DMS53 (cell line): ENCODE measurements around the gene OGFR.

ENCODE experiments used
- DNase-seq: peaks from one replicate; lab custom pipeline; 2025; lab: John Stamatoyannopoulos, UW

OGFR gene

DNA sequence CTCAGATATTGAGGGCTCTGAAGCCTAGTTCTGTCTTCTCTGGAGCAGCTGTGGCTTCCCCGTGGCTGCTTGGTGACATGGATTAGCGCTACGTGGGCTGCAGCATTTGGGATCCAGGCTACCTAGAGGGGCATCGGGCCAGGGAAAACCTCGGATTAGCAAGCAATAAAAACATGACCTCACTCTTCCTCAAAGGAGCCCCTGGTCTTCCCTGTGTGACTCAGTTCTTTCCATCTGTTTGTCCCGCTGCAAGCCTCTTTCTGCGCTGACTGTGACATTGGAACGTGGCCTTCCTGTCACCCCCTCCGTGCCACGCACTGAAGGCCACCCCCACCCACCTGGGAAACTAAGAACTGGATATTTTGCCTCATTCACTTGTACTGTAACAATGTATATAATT is 4.8 kb upstream of the OGFR start:
- DNase-seq, result no peak

GRCh38 chr20:62800314-62801259 is 4.0 kb upstream of the OGFR start:
- DNase-seq, result no peak

- no peak for DNase-seq
These were observed 3.2 kb upstream of the OGFR start for GRCh38 chr20:62801284-62802010.

DNA sequence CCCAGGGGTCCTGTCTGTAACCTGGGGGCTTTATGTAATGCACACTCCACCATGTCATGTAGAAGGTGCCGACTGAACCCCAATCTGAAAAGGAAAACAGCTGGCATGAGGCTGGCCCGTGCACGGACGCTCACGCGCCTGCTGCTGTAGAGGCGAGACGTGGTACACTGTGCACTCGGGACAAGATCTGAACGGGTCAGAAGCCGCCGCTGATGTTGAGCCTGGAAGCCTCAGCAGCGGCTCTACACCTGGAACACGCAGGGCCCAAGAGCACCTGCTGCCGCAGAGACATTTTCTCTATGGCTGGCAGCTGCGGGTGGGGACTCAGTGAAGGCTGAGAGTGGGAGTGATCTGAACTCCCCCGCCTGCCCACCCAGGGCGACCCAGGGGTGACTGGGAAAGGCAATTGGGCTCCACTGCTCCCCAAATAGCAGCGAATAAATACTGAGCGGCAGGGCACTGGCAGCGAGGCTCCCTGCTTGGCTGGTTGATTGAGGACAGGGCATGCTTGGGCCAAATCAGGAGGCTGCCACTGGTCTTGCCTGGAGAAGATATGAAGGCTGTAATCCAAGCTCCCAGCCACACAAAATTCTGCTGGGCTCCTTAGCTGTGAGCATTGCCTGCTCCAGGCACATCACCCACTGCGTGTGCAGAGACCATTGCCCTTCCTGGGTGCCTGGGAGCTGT is 2.5 kb upstream of the OGFR start:
- DNase-seq, result no peak

DNA sequence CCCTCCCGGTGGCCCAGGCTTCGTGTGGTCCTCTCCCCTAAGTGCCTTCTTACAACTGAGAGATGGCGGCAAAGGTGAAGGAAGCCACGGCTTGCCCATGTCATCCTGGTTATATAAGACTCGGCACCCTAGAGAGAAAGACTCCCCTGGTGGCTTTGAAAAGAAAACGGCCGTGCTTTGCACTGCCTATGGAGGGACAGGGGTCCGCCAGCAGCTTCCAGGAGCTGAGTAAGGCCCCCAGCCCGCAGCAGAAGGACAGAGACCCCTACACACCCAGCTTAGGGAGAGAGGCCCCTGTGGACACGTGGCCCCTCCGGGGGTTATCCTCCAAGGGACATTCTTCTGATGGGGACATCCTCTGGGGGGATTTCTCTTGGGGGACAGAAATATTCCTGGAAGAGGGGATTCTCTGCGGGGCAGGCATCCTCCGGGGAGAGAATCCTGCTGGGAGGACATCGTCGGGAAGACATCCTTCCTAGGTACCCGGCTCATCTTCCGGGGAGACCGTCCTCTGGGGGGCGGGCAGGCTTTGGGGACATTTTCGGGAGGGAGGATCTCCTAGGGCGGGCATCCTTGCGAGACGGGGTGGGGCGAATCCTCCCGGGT is 511 bp upstream of the OGFR start:
- DNase-seq, result no peak

DNA sequence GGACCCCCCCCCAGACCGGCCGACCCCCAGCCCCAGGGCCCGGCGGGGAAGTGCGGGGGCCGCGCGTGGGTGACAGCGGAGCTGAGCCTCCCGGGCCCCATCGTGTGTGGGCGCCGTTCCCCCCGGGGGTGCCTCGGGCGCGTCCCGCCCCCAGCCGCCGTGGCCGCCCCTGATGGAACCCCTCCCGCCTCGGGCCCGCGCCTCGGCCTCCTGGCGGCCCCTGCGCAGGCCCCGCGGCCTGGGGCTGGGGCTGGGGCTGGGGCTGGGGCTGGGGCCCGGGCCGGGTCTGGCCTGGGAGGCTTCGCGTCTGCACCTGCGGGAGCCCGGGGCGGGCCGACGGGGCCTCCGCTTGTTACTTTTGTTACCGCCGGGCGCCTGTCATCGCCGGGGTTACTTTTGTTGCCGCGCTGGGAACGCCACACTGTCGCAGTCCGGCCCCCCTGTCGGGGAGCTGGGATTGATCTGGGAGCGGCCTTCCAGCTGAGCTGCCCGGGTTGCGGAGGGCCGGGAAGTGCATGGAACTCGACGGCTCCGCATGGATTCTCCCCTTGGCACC is 598 bp downstream of the OGFR start:
- peak; percentile 56 for DNase-seq

- no peak for DNase-seq
These were observed 1.2 kb downstream of the OGFR start for GRCh38 chr20:62805711-62806382.

GRCh38 chr20:62806383-62807050 is 1.9 kb downstream of the OGFR start:
- DNase-seq, result no peak

GRCh38 chr20:62807444-62808210 is 3.0 kb downstream of the OGFR start:
- no peak for DNase-seq

GRCh38 chr20:62808211-62808865 is 3.7 kb downstream of the OGFR start:
- DNase-seq, result peak; percentile 72

DNA sequence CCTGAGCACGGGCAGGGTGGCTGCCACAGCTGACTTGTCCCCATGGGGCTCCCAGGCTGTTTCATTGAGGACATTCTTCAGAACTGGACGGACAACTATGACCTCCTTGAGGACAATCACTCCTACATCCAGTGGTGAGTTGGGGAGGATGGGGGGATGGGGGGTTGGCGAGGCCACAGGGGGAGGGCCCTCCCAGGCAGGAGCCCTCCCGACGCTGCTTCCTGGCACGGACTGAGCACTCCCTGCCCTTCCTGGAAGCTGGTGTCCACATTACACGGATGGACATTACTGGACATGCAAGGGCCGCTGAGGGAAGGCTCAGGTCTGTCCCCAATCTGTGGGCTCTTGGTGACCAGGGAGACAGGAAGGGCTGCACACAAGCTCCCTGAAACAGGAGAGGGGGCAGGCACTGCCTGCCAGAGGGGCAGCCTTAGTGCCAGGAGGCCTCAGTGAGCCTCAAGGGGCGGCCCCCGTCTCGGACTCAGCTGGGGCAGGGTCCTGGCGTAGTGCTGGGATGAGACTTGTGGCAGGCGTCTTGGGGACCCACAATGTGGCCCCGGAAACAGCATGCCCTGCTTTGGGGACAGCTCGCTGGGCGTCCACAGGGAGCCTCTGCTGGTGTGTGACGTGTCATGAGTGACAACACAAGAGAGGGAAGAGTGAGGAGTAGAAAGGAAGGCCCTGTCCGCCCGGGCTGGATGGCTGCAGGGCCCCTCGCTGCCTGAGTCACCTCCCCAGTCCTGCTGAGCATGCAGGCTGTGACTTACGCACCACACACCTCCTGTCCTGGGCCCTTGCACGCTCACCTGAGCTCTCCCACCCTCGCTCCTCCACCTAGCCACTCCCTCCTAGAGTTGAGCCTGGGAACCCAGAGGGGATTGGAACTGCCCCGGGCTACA is 5.1 kb downstream of the OGFR start:
- DNase-seq, result no peak

DNA sequence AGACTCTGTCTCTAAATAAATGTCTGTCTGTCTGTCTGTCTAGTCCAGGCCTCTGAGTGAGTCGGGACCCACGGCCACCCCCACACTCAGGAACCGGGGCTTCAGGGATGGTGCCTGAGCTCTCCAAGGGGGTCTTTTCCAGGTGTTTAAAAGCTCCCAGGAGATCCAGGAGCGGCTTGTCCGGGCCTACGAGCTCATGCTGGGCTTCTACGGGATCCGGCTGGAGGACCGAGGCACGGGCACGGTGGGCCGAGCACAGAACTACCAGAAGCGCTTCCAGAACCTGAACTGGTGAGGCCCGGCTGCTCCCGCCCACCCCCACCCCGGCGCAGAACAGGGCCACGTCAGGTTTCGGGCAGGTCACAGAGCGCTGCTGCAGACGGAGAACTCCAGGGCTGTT is 6.7 kb downstream of the OGFR start:
- DNase-seq, result no peak

DNA sequence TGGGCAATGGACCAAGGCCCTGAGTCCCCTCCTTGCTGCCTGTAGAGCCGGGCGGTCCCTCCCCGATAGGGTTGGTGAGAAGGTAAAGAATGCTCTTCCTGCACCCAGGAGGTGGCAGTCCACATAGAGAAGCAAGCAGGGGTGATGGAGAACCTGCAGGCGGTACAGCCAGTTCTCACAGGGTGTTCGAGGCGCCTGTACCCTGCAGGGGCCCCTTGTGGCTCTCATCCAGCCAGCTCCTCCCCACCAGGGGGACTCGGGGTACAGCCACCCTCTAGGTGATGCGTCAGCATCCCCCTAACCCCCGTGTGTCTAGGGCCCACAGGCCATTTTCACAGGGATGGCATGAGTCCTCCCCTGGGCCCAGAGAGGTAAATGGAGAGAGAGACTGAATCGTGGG is 7.1 kb downstream of the OGFR start:
- DNase-seq, result no peak

GRCh38 chr20:62812181-62812906 is 7.7 kb downstream of the OGFR start:
- DNase-seq, result no peak

GRCh38 chr20:62812907-62813200 is 8.2 kb downstream of the OGFR start:
- DNase-seq, result no peak

- no peak for DNase-seq
These were observed 9.0 kb downstream of the OGFR start for GRCh38 chr20:62813588-62813987.

DNA sequence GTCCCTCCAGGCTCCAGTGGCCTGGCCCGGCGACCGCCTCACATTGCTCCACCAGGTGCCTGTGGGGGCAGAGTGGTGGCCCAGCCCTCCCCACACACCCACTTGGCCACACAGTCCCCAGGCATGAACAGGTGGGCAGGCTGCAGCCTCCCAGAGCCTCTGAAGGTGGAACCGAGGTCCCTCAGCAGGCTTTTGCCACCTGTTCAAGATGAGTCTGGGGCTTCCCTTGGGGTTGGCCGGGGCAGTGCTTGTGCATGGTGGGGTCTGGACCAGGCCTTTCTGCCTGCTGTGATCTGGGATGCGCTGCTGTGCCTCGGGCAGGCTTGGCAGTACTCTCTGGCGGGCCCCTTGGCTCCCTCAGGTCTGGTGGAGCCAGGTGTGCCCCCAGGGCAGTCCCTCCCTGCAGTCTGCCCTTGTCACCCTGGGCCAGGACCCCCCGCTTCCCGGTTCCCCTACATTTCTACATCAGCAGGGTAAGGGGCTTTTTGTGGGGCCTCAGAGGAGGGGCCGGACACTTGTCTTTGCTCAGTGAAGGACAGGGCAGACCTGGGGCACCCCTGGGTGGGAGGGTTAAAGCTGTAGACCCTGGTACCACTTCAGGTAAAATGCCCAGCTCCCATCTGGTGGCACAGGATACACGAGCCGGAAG is 9.5 kb downstream of the OGFR start:
- DNase-seq, result no peak

DNA sequence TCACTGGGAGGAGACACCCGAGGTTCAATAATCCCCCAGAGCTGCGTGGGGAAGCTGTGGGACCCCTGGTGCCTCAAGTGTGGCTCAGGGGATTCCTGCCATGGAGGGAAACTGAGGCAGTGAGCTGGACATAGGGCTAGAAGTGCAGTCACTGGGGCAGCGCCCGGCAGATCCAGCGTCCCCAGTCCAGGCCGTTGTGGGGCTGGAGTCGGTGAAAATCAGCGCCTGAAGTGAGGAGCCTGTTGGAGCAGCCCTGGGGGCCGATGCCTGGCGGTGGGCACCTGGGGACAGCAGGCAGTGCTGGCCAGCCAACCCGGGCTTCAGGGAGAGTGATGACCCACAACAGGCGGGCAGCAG is 10.1 kb downstream of the OGFR start:
- no peak for DNase-seq
